RWPE1 (cell line): ENCODE measurements around the gene PPTC7.
A peak's percentile ranks its signal among the peaks of the same experiment; 100 is the strongest.
"Not testable (repeated sequence)": the region's sequence is repeated elsewhere in the genome, so short reads cannot be mapped to it uniquely, and the experiment has no call there.

Source experiments
- CTCF ChIA-PET: fragments of 350-600 bp; sonication (Branson Sonifier 250); formaldehyde crosslinking; extraction: SDS; loops from one replicate; lab custom pipeline; 2021; lab: Yijun Ruan, JAX
- POLR2A ChIA-PET: fragments of 400-600 bp; formaldehyde crosslinking; extraction: SDS; loops from one replicate; lab custom pipeline; 2020; ENCODE audit warnings: antibody characterized with exemption; ENCODE audit not compliant: low non-redundant PET; lab: Yijun Ruan, JAX
- DNase-seq: peaks from one replicate; pipeline ENCODE4 v3.0.0; 2012; ENCODE audit warnings: low spot score
- H3K27ac ChIP-seq: fragments of 450-650 bp; 2 replicates; pipeline ENCODE4 v1.5.1; 2017
- CTCF ChIP-seq: fragments of 450-650 bp; conservative IDR thresholded peaks from 2 replicates; pipeline ENCODE4 v1.5.1; 2017; ENCODE audit warnings: low read depth, mild to moderate bottlenecking

Gene PPTC7

DNA sequence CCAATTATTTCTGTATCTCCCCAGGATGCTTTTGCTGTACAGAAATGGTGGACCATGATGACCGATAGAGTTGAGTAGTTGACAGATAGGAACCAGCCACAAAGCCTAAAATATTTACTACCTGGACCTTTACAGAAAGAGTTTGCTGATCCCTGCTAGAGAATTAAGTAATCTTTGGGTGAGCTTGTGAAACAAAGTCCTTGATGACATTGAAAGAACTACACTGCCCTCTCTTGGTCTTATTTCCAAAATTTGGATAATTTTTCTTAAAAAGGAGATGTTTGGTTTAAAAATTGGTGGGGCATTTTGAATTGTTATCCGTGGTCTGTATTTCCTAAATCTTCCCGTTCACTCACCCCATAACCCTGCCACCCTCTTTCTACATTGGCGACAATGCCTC, 17.1 kb upstream of the PPTC7 start:
- DNase-seq: peak; percentile 58
- peak; percentile 35 for TF ChIP-seq CTCF
- CTCF ChIA-PET: interaction anchor here (0.7 to 4.1 kb wide), 10 partner anchors 15 to 317 kb away, joined by 3 to 29 read pairs (median 5); partner anchors contain the start of genes ARPC3, FAM216A and GPN3
- no peak overlapping the region for H3K27ac ChIP-seq
- POLR2A ChIA-PET: no interaction called here

DNA sequence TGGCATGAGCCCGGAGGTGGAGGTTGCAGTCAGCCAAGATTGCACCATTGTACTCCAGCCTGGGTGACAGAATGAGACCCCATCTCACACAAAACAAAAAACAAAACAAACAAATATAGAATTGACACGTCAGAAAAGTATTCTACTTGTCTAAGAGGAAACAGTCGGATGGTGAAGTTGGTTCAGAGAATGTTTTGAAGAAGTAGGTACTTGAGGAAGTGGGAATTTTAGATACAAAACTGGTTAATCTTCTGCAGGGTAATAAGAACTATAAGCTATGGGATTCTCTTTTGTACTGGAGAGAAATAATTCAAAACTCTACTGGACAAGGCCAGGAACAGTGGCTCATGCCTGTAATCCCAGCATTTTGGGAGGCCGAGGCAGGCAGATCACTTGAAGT, 16.2 kb upstream of the PPTC7 start:
- no peak for TF ChIP-seq CTCF
- ChIA-PET POLR2A (no interaction called here), CTCF (interaction anchor here (1.1 kb wide), 1 partner anchor 149 kb away, joined by 3 read pairs; the partner anchor contains the start of gene ARPC3)
- no peak for DNase-seq
- H3K27ac ChIP-seq: no peak overlapping the region

- TF ChIP-seq CTCF: no peak
- CTCF ChIA-PET: no interaction called here
- no peak for DNase-seq
- POLR2A ChIA-PET: no interaction called here
- no peak overlapping the region for H3K27ac ChIP-seq
These were observed 14.8 kb upstream of the PPTC7 start for GRCh38 chr12:110597885-110598284.

DNA sequence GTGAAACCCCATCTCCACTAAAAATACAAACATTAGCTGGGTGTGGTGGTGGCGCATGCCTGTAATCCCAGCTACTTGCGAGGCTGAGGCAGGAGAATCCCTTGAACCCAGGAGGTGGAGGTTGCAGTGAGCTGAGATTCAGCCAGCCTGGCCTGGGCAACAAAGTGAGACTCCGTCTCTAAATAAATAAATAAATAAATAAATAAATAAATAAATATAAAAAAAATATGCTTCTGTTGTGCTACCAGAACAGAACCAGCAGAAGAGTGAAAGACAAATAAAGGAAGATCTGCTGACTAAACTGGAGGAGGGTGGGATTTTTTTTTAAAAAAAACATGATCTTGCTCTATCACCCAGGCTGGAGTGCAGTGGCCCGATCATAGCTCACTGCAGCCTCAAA, 9.8 kb upstream of the PPTC7 start:
- POLR2A ChIA-PET, DNase-seq, H3K27ac ChIP-seq: not testable (repeated sequence)
- CTCF ChIA-PET: interaction anchor here (0.7 kb wide), 1 partner anchor 112 kb away, joined by 3 read pairs; no protein-coding TSS in a partner anchor

- no peak overlapping the region for H3K27ac ChIP-seq
- POLR2A ChIA-PET: interaction anchor here (0.6 kb wide), 1 partner anchor 118 kb away, joined by 4 read pairs; no protein-coding TSS in a partner anchor
- no peak for DNase-seq
- TF ChIP-seq CTCF: no peak
- CTCF ChIA-PET: no interaction called here
These were observed 9.0 kb upstream of the PPTC7 start for GRCh38 chr12:110592078-110592477.

DNA sequence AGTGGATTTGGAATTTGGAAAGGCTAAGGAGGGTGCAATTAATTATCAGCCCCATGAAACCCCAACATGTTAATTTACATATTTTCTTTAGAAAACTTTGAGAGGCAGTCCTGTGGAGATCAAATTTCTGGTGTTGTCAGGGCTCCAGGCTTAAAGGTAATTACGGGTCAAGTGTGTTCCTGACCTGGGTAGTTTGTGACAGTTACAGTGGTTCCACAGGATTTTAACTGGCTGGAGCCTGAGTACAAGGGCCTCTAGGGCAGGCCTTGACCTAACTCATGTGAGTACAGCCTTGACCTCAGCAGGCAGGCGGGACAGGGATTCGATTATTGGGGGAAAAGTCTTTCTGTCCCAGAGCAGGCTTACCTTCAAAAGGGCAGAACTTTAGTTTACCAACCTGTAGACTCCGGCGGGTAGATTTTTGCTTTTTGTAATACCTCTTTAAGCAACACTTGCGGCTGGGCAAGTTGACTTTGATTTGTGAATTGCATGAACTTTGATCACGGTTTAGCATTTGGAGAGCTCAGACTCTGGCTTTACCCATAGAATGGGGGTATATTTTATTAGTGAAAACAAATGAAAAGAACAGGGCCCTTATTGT, 8.4 kb upstream of the PPTC7 start:
- POLR2A ChIA-PET: interaction anchor here (0.6 kb wide), 1 partner anchor 117 kb away, joined by 4 read pairs; no protein-coding TSS in a partner anchor
- no peak for DNase-seq
- no peak overlapping the region for H3K27ac ChIP-seq
- CTCF ChIA-PET: interaction anchor here (0.6 kb wide), 2 partner anchors 135 to 155 kb away, joined by 3 to 5 read pairs; no protein-coding TSS in a partner anchor
- no peak for TF ChIP-seq CTCF

GRCh38 chr12:110590806-110591326, 7.7 kb upstream of the PPTC7 start:
- ChIA-PET CTCF (interaction anchor here (0.6 kb wide), 4 partner anchors 39 to 361 kb away, joined by 3 to 5 read pairs (median 4); no protein-coding TSS in a partner anchor), POLR2A (no interaction called here)
- DNase-seq: no peak
- TF ChIP-seq CTCF: no peak
- H3K27ac ChIP-seq: no peak overlapping the region
